ENCODE data around the gene SNX27. TPM values are rescaled to one million over a fixed set of nuclear protein-coding genes. Genes with fewer than 3 reads are reported as not detected.
A peak's percentile ranks its signal among the peaks of the same experiment; 100 is the strongest.

SNX27 gene
- total and polyA plus RNA-seq, 2 experiments from 2014 or later, result 40.6 to 59.7 TPM

DNA sequence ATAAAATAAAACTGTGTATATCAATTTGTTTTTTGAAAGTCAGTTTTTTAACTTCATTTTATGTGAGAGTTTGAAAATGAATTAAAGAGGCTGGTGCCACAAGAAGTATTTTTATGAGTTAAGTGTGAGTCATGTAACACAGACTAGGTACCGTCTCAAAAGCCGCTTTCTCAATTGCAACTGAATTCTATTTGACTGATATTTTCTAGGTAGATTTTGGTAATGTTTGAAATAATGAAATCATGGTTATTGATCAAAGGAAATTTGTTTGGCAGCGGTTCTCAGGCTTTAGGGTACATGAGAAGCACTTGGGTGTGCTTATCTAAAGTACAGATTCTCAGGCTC is 4.6 kb downstream of the SNX27 start:
- H4K20me1 ChIP-seq (replicated peaks; ENCODE audit: insufficient read depth), result peaks cover 21% of the 10 kb centered on the region
- no peaks in the 10 kb centered on the region for H3K9me3 Mint-ChIP-seq
- peaks cover 3% of the 10 kb centered on the region for H3K27me3 Mint-ChIP-seq (ENCODE audit: insufficient read depth, low read depth, poor library complexity)
- H3K79me2 ChIP-seq (replicated peaks; ENCODE audit: insufficient read depth), result peaks cover 89% of the 10 kb centered on the region
- no peak overlapping the region for H3K4me3 ChIP-seq
- H2AFZ ChIP-seq, result no peak overlapping the region
- no peaks in the 10 kb centered on the region; the same call in 2 of the 3 replicates for H3K36me3 Mint-ChIP-seq (ENCODE audit: low read depth)
- no peaks in the 10 kb centered on the region for H3K9me2 ChIP-seq (ENCODE audit: insufficient read depth)
- no peak for ATAC-seq
- H3K36me3 ChIP-seq (ENCODE audit: insufficient read depth), result 0 out of 2 replicates have a peak, but pooled peaks cover 3% of the 10 kb centered on the region
- TF ChIP-seq, protein P1, sequence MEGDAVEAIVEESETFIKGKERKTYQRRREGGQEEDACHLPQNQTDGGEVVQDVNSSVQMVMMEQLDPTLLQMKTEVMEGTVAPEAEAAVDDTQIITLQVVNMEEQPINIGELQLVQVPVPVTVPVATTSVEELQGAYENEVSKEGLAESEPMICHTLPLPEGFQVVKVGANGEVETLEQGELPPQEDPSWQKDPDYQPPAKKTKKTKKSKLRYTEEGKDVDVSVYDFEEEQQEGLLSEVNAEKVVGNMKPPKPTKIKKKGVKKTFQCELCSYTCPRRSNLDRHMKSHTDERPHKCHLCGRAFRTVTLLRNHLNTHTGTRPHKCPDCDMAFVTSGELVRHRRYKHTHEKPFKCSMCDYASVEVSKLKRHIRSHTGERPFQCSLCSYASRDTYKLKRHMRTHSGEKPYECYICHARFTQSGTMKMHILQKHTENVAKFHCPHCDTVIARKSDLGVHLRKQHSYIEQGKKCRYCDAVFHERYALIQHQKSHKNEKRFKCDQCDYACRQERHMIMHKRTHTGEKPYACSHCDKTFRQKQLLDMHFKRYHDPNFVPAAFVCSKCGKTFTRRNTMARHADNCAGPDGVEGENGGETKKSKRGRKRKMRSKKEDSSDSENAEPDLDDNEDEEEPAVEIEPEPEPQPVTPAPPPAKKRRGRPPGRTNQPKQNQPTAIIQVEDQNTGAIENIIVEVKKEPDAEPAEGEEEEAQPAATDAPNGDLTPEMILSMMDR (conservative IDR thresholded peaks at IDR 0.05; ENCODE audit: low read depth in 2 of 2), result no peak
- TF ChIP-seq, protein P2, sequence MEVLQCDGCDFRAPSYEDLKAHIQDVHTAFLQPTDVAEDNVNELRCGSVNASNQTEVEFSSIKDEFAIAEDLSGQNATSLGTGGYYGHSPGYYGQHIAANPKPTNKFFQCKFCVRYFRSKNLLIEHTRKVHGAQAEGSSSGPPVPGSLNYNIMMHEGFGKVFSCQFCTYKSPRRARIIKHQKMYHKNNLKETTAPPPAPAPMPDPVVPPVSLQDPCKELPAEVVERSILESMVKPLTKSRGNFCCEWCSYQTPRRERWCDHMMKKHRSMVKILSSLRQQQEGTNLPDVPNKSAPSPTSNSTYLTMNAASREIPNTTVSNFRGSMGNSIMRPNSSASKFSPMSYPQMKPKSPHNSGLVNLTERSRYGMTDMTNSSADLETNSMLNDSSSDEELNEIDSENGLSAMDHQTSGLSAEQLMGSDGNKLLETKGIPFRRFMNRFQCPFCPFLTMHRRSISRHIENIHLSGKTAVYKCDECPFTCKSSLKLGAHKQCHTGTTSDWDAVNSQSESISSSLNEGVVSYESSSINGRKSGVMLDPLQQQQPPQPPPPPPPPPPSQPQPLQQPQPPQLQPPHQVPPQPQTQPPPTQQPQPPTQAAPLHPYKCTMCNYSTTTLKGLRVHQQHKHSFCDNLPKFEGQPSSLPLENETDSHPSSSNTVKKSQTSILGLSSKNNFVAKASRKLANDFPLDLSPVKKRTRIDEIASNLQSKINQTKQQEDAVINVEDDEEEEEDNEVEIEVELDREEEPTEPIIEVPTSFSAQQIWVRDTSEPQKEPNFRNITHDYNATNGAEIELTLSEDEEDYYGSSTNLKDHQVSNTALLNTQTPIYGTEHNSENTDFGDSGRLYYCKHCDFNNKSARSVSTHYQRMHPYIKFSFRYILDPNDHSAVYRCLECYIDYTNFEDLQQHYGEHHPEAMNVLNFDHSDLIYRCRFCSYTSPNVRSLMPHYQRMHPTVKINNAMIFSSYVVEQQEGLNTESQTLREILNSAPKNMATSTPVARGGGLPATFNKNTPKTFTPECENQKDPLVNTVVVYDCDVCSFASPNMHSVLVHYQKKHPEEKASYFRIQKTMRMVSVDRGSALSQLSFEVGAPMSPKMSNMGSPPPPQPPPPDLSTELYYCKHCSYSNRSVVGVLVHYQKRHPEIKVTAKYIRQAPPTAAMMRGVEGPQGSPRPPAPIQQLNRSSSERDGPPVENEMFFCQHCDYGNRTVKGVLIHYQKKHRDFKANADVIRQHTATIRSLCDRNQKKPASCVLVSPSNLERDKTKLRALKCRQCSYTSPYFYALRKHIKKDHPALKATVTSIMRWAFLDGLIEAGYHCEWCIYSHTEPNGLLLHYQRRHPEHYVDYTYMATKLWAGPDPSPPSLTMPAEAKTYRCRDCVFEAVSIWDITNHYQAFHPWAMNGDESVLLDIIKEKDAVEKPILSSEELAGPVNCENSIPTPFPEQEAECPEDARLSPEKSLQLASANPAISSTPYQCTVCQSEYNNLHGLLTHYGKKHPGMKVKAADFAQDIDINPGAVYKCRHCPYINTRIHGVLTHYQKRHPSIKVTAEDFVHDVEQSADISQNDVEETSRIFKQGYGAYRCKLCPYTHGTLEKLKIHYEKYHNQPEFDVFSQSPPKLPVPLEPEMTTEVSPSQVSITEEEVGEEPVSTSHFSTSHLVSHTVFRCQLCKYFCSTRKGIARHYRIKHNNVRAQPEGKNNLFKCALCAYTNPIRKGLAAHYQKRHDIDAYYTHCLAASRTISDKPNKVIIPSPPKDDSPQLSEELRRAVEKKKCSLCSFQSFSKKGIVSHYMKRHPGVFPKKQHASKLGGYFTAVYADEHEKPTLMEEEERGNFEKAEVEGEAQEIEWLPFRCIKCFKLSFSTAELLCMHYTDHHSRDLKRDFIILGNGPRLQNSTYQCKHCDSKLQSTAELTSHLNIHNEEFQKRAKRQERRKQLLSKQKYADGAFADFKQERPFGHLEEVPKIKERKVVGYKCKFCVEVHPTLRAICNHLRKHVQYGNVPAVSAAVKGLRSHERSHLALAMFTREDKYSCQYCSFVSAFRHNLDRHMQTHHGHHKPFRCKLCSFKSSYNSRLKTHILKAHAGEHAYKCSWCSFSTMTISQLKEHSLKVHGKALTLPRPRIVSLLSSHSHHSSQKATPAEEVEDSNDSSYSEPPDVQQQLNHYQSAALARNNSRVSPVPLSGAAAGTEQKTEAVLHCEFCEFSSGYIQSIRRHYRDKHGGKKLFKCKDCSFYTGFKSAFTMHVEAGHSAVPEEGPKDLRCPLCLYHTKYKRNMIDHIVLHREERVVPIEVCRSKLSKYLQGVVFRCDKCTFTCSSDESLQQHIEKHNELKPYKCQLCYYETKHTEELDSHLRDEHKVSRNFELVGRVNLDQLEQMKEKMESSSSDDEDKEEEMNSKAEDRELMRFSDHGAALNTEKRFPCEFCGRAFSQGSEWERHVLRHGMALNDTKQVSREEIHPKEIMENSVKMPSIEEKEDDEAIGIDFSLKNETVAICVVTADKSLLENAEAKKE (CRISPR knock-in tag; IDR thresholded peaks at IDR 0.05), result no peak
- TF ChIP-seq POLR2AphosphoS5 (IDR thresholded peaks at IDR 0.05; ENCODE audit: low read depth) (no peak), NANOG (IDR thresholded peaks at IDR 0.05; ENCODE audit: borderline replicate concordance) (no peak), ZNF114 (CRISPR knock-in tag; IDR thresholded peaks at IDR 0.05) (no peak), ZNF331 (CRISPR knock-in tag; IDR thresholded peaks at IDR 0.05; ENCODE audit: low read depth) (no peak), STAT1 (IDR thresholded peaks at IDR 0.05; ENCODE audit: unreplicated experiment) (no peak), EZH2 (IDR thresholded peaks at IDR 0.05; ENCODE audit: low read depth, unreplicated experiment) (no peak), EZH2phosphoT487 (IDR thresholded peaks at IDR 0.05; ENCODE audit: unreplicated experiment) (no peak), CREB1 (CRISPR knock-in tag; IDR thresholded peaks at IDR 0.05; ENCODE audit: low read depth) (no peak), JUNB (IDR thresholded peaks at IDR 0.05; ENCODE audit: unreplicated experiment) (no peak)
- TF ChIP-seq, protein P3, sequence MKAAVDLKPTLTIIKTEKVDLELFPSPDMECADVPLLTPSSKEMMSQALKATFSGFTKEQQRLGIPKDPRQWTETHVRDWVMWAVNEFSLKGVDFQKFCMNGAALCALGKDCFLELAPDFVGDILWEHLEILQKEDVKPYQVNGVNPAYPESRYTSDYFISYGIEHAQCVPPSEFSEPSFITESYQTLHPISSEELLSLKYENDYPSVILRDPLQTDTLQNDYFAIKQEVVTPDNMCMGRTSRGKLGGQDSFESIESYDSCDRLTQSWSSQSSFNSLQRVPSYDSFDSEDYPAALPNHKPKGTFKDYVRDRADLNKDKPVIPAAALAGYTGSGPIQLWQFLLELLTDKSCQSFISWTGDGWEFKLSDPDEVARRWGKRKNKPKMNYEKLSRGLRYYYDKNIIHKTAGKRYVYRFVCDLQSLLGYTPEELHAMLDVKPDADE (IDR thresholded peaks at IDR 0.05), result no peak
- TF ChIP-seq, protein P4, sequence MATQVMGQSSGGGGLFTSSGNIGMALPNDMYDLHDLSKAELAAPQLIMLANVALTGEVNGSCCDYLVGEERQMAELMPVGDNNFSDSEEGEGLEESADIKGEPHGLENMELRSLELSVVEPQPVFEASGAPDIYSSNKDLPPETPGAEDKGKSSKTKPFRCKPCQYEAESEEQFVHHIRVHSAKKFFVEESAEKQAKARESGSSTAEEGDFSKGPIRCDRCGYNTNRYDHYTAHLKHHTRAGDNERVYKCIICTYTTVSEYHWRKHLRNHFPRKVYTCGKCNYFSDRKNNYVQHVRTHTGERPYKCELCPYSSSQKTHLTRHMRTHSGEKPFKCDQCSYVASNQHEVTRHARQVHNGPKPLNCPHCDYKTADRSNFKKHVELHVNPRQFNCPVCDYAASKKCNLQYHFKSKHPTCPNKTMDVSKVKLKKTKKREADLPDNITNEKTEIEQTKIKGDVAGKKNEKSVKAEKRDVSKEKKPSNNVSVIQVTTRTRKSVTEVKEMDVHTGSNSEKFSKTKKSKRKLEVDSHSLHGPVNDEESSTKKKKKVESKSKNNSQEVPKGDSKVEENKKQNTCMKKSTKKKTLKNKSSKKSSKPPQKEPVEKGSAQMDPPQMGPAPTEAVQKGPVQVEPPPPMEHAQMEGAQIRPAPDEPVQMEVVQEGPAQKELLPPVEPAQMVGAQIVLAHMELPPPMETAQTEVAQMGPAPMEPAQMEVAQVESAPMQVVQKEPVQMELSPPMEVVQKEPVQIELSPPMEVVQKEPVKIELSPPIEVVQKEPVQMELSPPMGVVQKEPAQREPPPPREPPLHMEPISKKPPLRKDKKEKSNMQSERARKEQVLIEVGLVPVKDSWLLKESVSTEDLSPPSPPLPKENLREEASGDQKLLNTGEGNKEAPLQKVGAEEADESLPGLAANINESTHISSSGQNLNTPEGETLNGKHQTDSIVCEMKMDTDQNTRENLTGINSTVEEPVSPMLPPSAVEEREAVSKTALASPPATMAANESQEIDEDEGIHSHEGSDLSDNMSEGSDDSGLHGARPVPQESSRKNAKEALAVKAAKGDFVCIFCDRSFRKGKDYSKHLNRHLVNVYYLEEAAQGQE (IDR thresholded peaks at IDR 0.05; ENCODE audit: unreplicated experiment), result no peak
- no peak overlapping the region for H3K4me2 ChIP-seq
- H3F3A ChIP-seq (replicated peaks; ENCODE audit: low read depth), result no peaks in the 10 kb centered on the region
- 0 out of 2 replicates have a peak overlapping the region, but pooled peaks have one; percentile 50 for H3K27ac Mint-ChIP-seq
- no peak for DNase-seq (ENCODE audit: low spot score)
- no peaks in the 10 kb centered on the region for H3K27me3 ChIP-seq (ENCODE audit: insufficient read depth)
- peaks cover 29% of the 10 kb centered on the region for H3K4me1 Mint-ChIP-seq
- H3K27ac ChIP-seq (ENCODE audit: low read depth), result no peak overlapping the region
- peaks cover 9% of the 10 kb centered on the region for H3K4me1 ChIP-seq (ENCODE audit: insufficient read depth)
- H3K4me3 Mint-ChIP-seq, result no peak overlapping the region
